Endodermal cell (in vitro differentiated cells): ENCODE measurements around the gene TBC1D4. TPM values are rescaled to one million over a fixed set of nuclear protein-coding genes. Genes with fewer than 3 reads are reported as not detected.

Source experiments
- DNase-seq: peaks from one replicate; pipeline ENCODE4 v3.0.0-alpha.2; 2017
- H3K27ac ChIP-seq: 2 replicates; pipeline ENCODE4 v1.5.1; 2013; ENCODE audit warnings: mild to moderate bottlenecking, low read depth, low read length, moderate library complexity
- H3K27me3 ChIP-seq: 2 replicates; pipeline ENCODE4 v1.6.1; 2013; ENCODE audit warnings: mild to moderate bottlenecking, low read length, moderate library complexity; ENCODE audit not compliant: insufficient read depth, control insufficient read depth, poor library complexity, severe bottlenecking
- H3K36me3 ChIP-seq: 2 replicates; pipeline ENCODE4 v1.7.0; 2013; ENCODE audit warnings: mild to moderate bottlenecking, low read length, moderate library complexity; ENCODE audit not compliant: control insufficient read depth, insufficient read depth
- H3K4me1 ChIP-seq: one replicate; pipeline ENCODE4 v1.7.0; 2013; ENCODE audit warnings: low read length; ENCODE audit not compliant: control insufficient read depth, insufficient read depth
- H3K4me3 ChIP-seq: 2 replicates; pipeline ENCODE4 v1.5.1; 2013; ENCODE audit warnings: mild to moderate bottlenecking, low read length, moderate library complexity
- H3K9ac ChIP-seq: 2 replicates; pipeline ENCODE4 v1.6.1; 2013; ENCODE audit warnings: mild to moderate bottlenecking, low read length, moderate library complexity; ENCODE audit not compliant: poor library complexity, severe bottlenecking; ENCODE audit errors: extremely low read depth
- H3K9me3 ChIP-seq: 2 replicates; pipeline ENCODE4 v1.6.1; 2013; ENCODE audit warnings: mild to moderate bottlenecking, low read length, moderate library complexity; ENCODE audit not compliant: control insufficient read depth
- H3K27ac Mint-ChIP-seq: 2 replicates; pipeline ENCODE4 v1.8.0; 2020; ENCODE audit warnings: mixed read lengths
- H3K27me3 Mint-ChIP-seq: 2 replicates; pipeline ENCODE4 v1.8.0; 2021; ENCODE audit warnings: mild to moderate bottlenecking, mixed read lengths; ENCODE audit not compliant: insufficient read depth
- H3K36me3 Mint-ChIP-seq: 2 replicates; pipeline ENCODE4 v1.8.0; 2020; ENCODE audit warnings: low read depth, mixed read lengths
- H3K4me1 Mint-ChIP-seq: 2 replicates; pipeline ENCODE4 v1.8.0; 2020; ENCODE audit warnings: mixed read lengths
- H3K4me3 Mint-ChIP-seq: 2 replicates; pipeline ENCODE4 v1.8.0; 2020; ENCODE audit warnings: mild to moderate bottlenecking, moderate library complexity, mixed read lengths
- H3K9me3 Mint-ChIP-seq: 2 replicates; pipeline ENCODE4 v1.8.0; 2020; ENCODE audit warnings: mild to moderate bottlenecking, mixed read lengths
- CTCF ChIP-seq: fragments of 200-600 bp; sonication (generic); conservative IDR thresholded peaks from 2 replicates; pipeline ENCODE4 v1.5.0; 2021; ENCODE audit warnings: antibody characterized with exemption, mild to moderate bottlenecking
- WGBS, 2 experiments: methylation state at CpG; one replicate each; pipeline versions ENCODE4 v1.1.5 to v1.1.7; 2013; ENCODE audit warnings: missing lambda C conversion rate in 2 of 2, mixed read lengths in 1 of 2; ENCODE audit not compliant: insufficient coverage in 1 of 2, insufficient read length in 1 of 2; 5-methylcytosine and 5-hydroxymethylcytosine counted together
- total RNA-seq, 2 donors: library from RNA; stranded (reverse); fragmentation: NEBNext Ultra II Directional in 1 of 2; extraction: Animal tissue kit (Norgen Biotek cat#: 25700) in 1 of 2; gene quantifications; 2 replicates in 1 of 2; 3 replicates in 1 of 2; pipeline ENCODE4 v1.2.1, GENCODE V29; 2021

TBC1D4 gene
- total RNA-seq, 2 donors from 2014 or later: 3.2 to 4.7 TPM

- Histone ChIP-seq H3K27ac (no peak overlapping the region), H3K9ac (no peak overlapping the region), H3K36me3 (peaks cover 18% of the 10 kb centered on the region), H3K4me1 (no peaks in the 10 kb centered on the region), H3K4me3 (no peak overlapping the region), H3K9me3 (no peaks in the 10 kb centered on the region), H3K27me3 (no peaks in the 10 kb centered on the region)
- peaks cover 9% of the 10 kb centered on the region for H3K36me3 Mint-ChIP-seq
- H3K9me3 Mint-ChIP-seq: peaks cover 36% of the 10 kb centered on the region
- H3K4me3 Mint-ChIP-seq: no peak overlapping the region
- no peaks in the 10 kb centered on the region for H3K4me1 Mint-ChIP-seq
- no peak for TF ChIP-seq CTCF
- no peak overlapping the region for H3K27ac Mint-ChIP-seq
- DNase-seq: no peak
- WGBS, 2 experiments: 92 to 100% methylated on average over 2 of the region's 3 CpGs
- H3K27me3 Mint-ChIP-seq: no peaks in the 10 kb centered on the region
Measured at GRCh38 chr13:75521956-75522355, 40.0 kb upstream of the TBC1D4 start.

GRCh38 chr13:75518439-75519088 is 36.6 kb upstream of the TBC1D4 start:
- Histone ChIP-seq H3K9ac (no peak overlapping the region), H3K36me3 (no peaks in the 10 kb centered on the region), H3K27me3 (no peaks in the 10 kb centered on the region), H3K4me1 (no peaks in the 10 kb centered on the region), H3K9me3 (no peaks in the 10 kb centered on the region), H3K27ac (no peak overlapping the region), H3K4me3 (no peak overlapping the region)
- no peak for DNase-seq
- Mint-ChIP-seq H3K4me3 (no peak overlapping the region), H3K36me3 (no peaks in the 10 kb centered on the region), H3K9me3 (peaks cover 36% of the 10 kb centered on the region), H3K27me3 (peaks cover under 1% of the 10 kb centered on the region), H3K27ac (no peak overlapping the region), H3K4me1 (no peaks in the 10 kb centered on the region)
- 95 to 98% methylated on average over 11 to 30 of the region's 30 CpGs for WGBS, 2 experiments
- no peak for TF ChIP-seq CTCF

- Histone ChIP-seq H3K4me1 (no peaks in the 10 kb centered on the region), H3K27me3 (no peaks in the 10 kb centered on the region), H3K9me3 (no peaks in the 10 kb centered on the region), H3K4me3 (no peak overlapping the region), H3K36me3 (no peaks in the 10 kb centered on the region), H3K27ac (no peak overlapping the region), H3K9ac (no peak overlapping the region)
- 91 to 100% methylated on average over 1 to 3 of the region's 3 CpGs for WGBS, 2 experiments
- no peak for TF ChIP-seq CTCF
- Mint-ChIP-seq H3K4me1 (no peaks in the 10 kb centered on the region), H3K27me3 (peaks cover 5% of the 10 kb centered on the region), H3K4me3 (no peak overlapping the region), H3K36me3 (no peaks in the 10 kb centered on the region), H3K27ac (no peak overlapping the region), H3K9me3 (peaks cover 12% of the 10 kb centered on the region)
- no peak for DNase-seq
Measured at GRCh38 chr13:75514080-75514995, 32.4 kb upstream of the TBC1D4 start.
